IMR-90 (cell line): ENCODE measurements around the gene SLTM. TPM values are rescaled to one million over a fixed set of nuclear protein-coding genes. Genes with fewer than 3 reads are reported as not detected.

Source experiments
- ATAC-seq: fragments of 200-7000 bp; cut with Tn5 transposase; 2 replicates; pipeline ENCODE4 v1.9.1; 2020; ENCODE audit warnings: low read depth, mild to moderate bottlenecking, moderate library complexity
- BruUV-seq: library from RNA; stranded (reverse); fragments of 400-500 nt; replicated peaks from 2 replicates; lab custom pipeline; 2021; lab: Mats Ljungman, UMichigan
- CTCF ChIA-PET: fragments of 300-600 bp; formaldehyde crosslinking; extraction: SDS; loops from one replicate; lab custom pipeline; 2021; ENCODE audit warnings: antibody characterized with exemption; lab: Yijun Ruan, JAX
- POLR2A ChIA-PET: fragments of 300-600 bp; sonication (Branson Sonifier 250); formaldehyde crosslinking; loops from one replicate; lab custom pipeline; 2022; ENCODE audit warnings: antibody characterized with exemption; ENCODE audit not compliant: unreplicated experiment; lab: Charles Lee
- DNase-seq: peaks from one replicate; pipeline ENCODE4 v3.0.0; 2013
- H2AFZ ChIP-seq: replicated peaks from 2 replicates; pipeline ENCODE3; 2013; ENCODE audit warnings: low read length, mild to moderate bottlenecking; ENCODE audit not compliant: poor library complexity
- H2AK5ac ChIP-seq: 2 replicates; pipeline ENCODE4 v1.6.1; 2013; ENCODE audit warnings: low read depth, low read length, inconsistent platforms
- H2AK9ac ChIP-seq: replicated peaks from 2 replicates; pipeline ENCODE3; 2013; ENCODE audit warnings: mild to moderate bottlenecking, low read depth, low read length, moderate library complexity; ENCODE audit not compliant: poor library complexity
- H2BK120ac ChIP-seq: 2 replicates; pipeline ENCODE4 v1.6.1; 2013; ENCODE audit warnings: low read depth, low read length, inconsistent platforms
- H2BK15ac ChIP-seq: 3 replicates; pipeline ENCODE4 v1.6.1; 2013; ENCODE audit warnings: low read depth, low read length, inconsistent platforms
- H2BK20ac ChIP-seq: 2 replicates; pipeline ENCODE4 v1.6.1; 2013; ENCODE audit warnings: low read depth, mild to moderate bottlenecking, inconsistent platforms, low read length, moderate library complexity
- H2BK5ac ChIP-seq: 2 replicates; pipeline ENCODE4 v1.6.1; 2013; ENCODE audit warnings: mild to moderate bottlenecking, low read depth, low read length, inconsistent platforms; ENCODE audit not compliant: poor library complexity, severe bottlenecking
- H3K14ac ChIP-seq: replicated peaks from 2 replicates; pipeline ENCODE4 v1.6.1; 2013; ENCODE audit warnings: low read depth, low read length, inconsistent platforms
- H3K18ac ChIP-seq: 2 replicates; pipeline ENCODE4 v1.6.1; 2013; ENCODE audit warnings: low read depth, low read length, control low read depth
- H3K23ac ChIP-seq: 2 replicates; pipeline ENCODE4 v1.6.1; 2013; ENCODE audit warnings: low read depth, low read length, inconsistent platforms
- H3K27ac ChIP-seq: 2 replicates; pipeline ENCODE4 v1.5.1; 2013; ENCODE audit warnings: mild to moderate bottlenecking, control low read depth, low read length; ENCODE audit not compliant: insufficient read depth
- H3K27me3 ChIP-seq: 2 replicates; pipeline ENCODE4 v1.6.1; 2013; ENCODE audit warnings: low read length; ENCODE audit not compliant: control insufficient read depth, insufficient read depth
- H3K36me3 ChIP-seq: 2 replicates; pipeline ENCODE4 v1.6.1; 2013; ENCODE audit warnings: low read length, mixed read lengths; ENCODE audit not compliant: control insufficient read depth, insufficient read depth
- H3K4ac ChIP-seq: 2 replicates; pipeline ENCODE4 v1.6.1; 2013; ENCODE audit warnings: low read depth, low read length, inconsistent platforms
- H3K4me1 ChIP-seq: 2 replicates; pipeline ENCODE4 v1.6.1; 2013; ENCODE audit warnings: low read length, mixed read lengths; ENCODE audit not compliant: control insufficient read depth, insufficient read depth
- H3K4me2 ChIP-seq: 2 replicates; pipeline ENCODE4 v1.6.1; 2013; ENCODE audit warnings: low read depth, mild to moderate bottlenecking, control low read depth, low read length, moderate library complexity
- H3K4me3 ChIP-seq: 2 replicates; pipeline ENCODE4 v1.5.1; 2013; ENCODE audit warnings: low read depth, mild to moderate bottlenecking, control low read depth, low read length, moderate library complexity; ENCODE audit not compliant: insufficient read depth
- H3K56ac ChIP-seq: 2 replicates; pipeline ENCODE4 v1.6.1; 2013; ENCODE audit warnings: low read length, inconsistent platforms; ENCODE audit not compliant: insufficient read depth; ENCODE audit errors: extremely low read depth
- H3K79me1 ChIP-seq, 2 experiments: 2 replicates each; pipeline ENCODE4 v1.6.1; 2013; ENCODE audit warnings: low read length in 2 of 2, inconsistent platforms in 1 of 2, low read depth in 1 of 2
- H3K9ac ChIP-seq: 2 replicates; pipeline ENCODE4 v1.6.1; 2013; ENCODE audit warnings: low read depth, low read length, control low read depth
- H3K9me1 ChIP-seq: 2 replicates; pipeline ENCODE4 v1.6.1; 2013; ENCODE audit warnings: low read length, inconsistent platforms; ENCODE audit not compliant: insufficient read depth
- H3K9me3 ChIP-seq: 2 replicates; pipeline ENCODE4 v1.6.1; 2013; ENCODE audit warnings: low read length; ENCODE audit not compliant: control insufficient read depth, insufficient read depth
- H4K20me1 ChIP-seq: 2 replicates; pipeline ENCODE4 v1.6.1; 2013; ENCODE audit warnings: low read length, inconsistent platforms; ENCODE audit not compliant: insufficient read depth
- H4K5ac ChIP-seq: 2 replicates; pipeline ENCODE4 v1.6.1; 2013; ENCODE audit warnings: mild to moderate bottlenecking, low read depth, low read length, control low read depth
- H4K8ac ChIP-seq, 2 experiments: 2 replicates each; pipeline ENCODE4 v1.6.1; 2013; ENCODE audit warnings: low read depth in 2 of 2, low read length in 2 of 2, control low read depth in 1 of 2, inconsistent platforms in 1 of 2
- H4K91ac ChIP-seq: 2 replicates; pipeline ENCODE4 v1.6.1; 2013; ENCODE audit warnings: low read depth, low read length, inconsistent platforms; ENCODE audit not compliant: insufficient read depth
- BHLHE40 ChIP-seq: fragments of 150-350 bp; IDR thresholded peaks from 2 replicates; pipeline ENCODE4 v1.6.1; 2016; ENCODE audit warnings: mild to moderate bottlenecking, low read depth, low read length
- CEBPB ChIP-seq: IDR thresholded peaks from 2 replicates; pipeline ENCODE4 v1.6.1; 2012; ENCODE audit warnings: low read depth, low read length, improper control_type of control experiment
- CHD1 ChIP-seq: IDR thresholded peaks from 2 replicates; pipeline ENCODE4 v1.6.1; 2012; ENCODE audit warnings: low read depth, low read length, improper control_type of control experiment
- CTCF ChIP-seq: conservative IDR thresholded peaks from 2 replicates; pipeline ENCODE4 v1.5.1; 2012; ENCODE audit warnings: mild to moderate bottlenecking, low read depth, low read length, improper control_type of control experiment
- ELK1 ChIP-seq: fragments of 150-350 bp; IDR thresholded peaks from 2 replicates; pipeline ENCODE4 v1.6.1; 2016; ENCODE audit warnings: low read depth, mild to moderate bottlenecking, low read length, moderate library complexity, borderline replicate concordance
- FOS ChIP-seq: fragments of 150-350 bp; IDR thresholded peaks from 2 replicates; pipeline ENCODE4 v1.6.1; 2016; ENCODE audit warnings: low read depth, low read length
- MAFK ChIP-seq: IDR thresholded peaks from 2 replicates; pipeline ENCODE4 v1.6.1; 2012; ENCODE audit warnings: low read depth, low read length, improper control_type of control experiment
- MAZ ChIP-seq: IDR thresholded peaks from 2 replicates; pipeline ENCODE4 v1.6.1; 2012; ENCODE audit warnings: low read depth, mild to moderate bottlenecking, low read length, improper control_type of control experiment, moderate library complexity, borderline replicate concordance
- MXI1 ChIP-seq: IDR thresholded peaks from 2 replicates; pipeline ENCODE4 v1.6.1; 2012; ENCODE audit warnings: low read depth, mild to moderate bottlenecking, low read length, moderate library complexity, borderline replicate concordance
- NFE2L2 ChIP-seq: fragments of 150-350 bp; IDR thresholded peaks from 2 replicates; pipeline ENCODE4 v1.6.1; 2016; ENCODE audit warnings: low read depth, mild to moderate bottlenecking, low read length
- POLR2A ChIP-seq: IDR thresholded peaks from 2 replicates; pipeline ENCODE4 v1.6.1; 2012; ENCODE audit warnings: mild to moderate bottlenecking, low read depth, low read length
- RAD21 ChIP-seq: IDR thresholded peaks from 2 replicates; pipeline ENCODE4 v1.6.1; 2012; ENCODE audit warnings: low read length, improper control_type of control experiment
- RCOR1 ChIP-seq: IDR thresholded peaks from 2 replicates; pipeline ENCODE4 v1.6.1; 2012; ENCODE audit warnings: mild to moderate bottlenecking, low read length, improper control_type of control experiment; ENCODE audit not compliant: insufficient replicate concordance
- RFX5 ChIP-seq: IDR thresholded peaks from 2 replicates; pipeline ENCODE4 v1.8.0; 2012; ENCODE audit warnings: low read depth, mild to moderate bottlenecking, low read length, moderate library complexity
- SMC3 ChIP-seq: fragments of 150-350 bp; IDR thresholded peaks from 2 replicates; pipeline ENCODE4 v1.6.1; 2016; ENCODE audit warnings: low read depth, mild to moderate bottlenecking, antibody characterized with exemption, low read length, moderate library complexity
- USF2 ChIP-seq: fragments of 150-350 bp; IDR thresholded peaks from 2 replicates; pipeline ENCODE4 v1.6.1; 2017; ENCODE audit warnings: mild to moderate bottlenecking, antibody characterized with exemption, low read length, low read depth
- dilution Hi-C: fragments of 300-500 bp; cut with HindIII; formaldehyde crosslinking; loops from one replicate; pipeline ENCODE4 v1.14.3; 2018; ENCODE audit warnings: low sequenced_read_pairs; ENCODE audit not compliant: unreplicated experiment
- in situ Hi-C: fragments of 300-500 bp; cut with MboI; formaldehyde crosslinking; loops from 3 replicates; pipeline ENCODE4 v1.14.3; 2019; ENCODE audit warnings: low sequenced_read_pairs, inconsistent platforms, mixed read lengths
- intact Hi-C: fragments of 100-400 bp; cut with micrococcal nuclease; formaldehyde crosslinking; loops from 2 replicates; pipeline ENCODE4 v1.10.0; 2022
- polyA plus RNA-seq, 3 experiments: library from polyadenylated mRNA; depleted of rRNA; stranded (reverse); fragments of >200 nt; gene quantifications; 2 replicates each; pipeline ENCODE4 v1.2.3, GENCODE V29; 2012; ENCODE audit warnings: low replicate concordance in 1 of 3
- total RNA-seq: library from RNA; depleted of rRNA; stranded (reverse); fragments of >200 nt; gene quantifications from 2 replicates; pipeline ENCODE4 v1.2.3, GENCODE V29; 2012

The SLTM gene
- total and polyA plus RNA-seq, 2 of the 4 experiments (the other 2 are of a cell fraction): 36.0 to 57.6 TPM

- BruUV-seq: no TSS peak
- H4K8ac ChIP-seq: no peak overlapping the region
- H3K14ac ChIP-seq: no peak overlapping the region
- no peak overlapping the region for H2AK5ac ChIP-seq
- ATAC-seq (no peak), DNase-seq (peak; percentile 5)
- ChIA-PET CTCF (interaction anchor here (1.0 kb wide), 1 partner anchor 23 kb away, joined by 3 read pairs; no protein-coding TSS in a partner anchor), POLR2A (no interaction called here)
- no peak overlapping the region for H2AFZ ChIP-seq
- H2BK20ac ChIP-seq: no peak overlapping the region
- TF ChIP-seq USF2: no peak
- no peak for TF ChIP-seq CEBPB
- TF ChIP-seq MXI1: no peak
- TF ChIP-seq RAD21: no peak
- TF ChIP-seq POLR2A: no peak
- TF ChIP-seq MAFK: no peak
- no peak for TF ChIP-seq MAZ
- no peak for TF ChIP-seq CHD1
- TF ChIP-seq BHLHE40: no peak
- no peak for TF ChIP-seq RCOR1
- no peak for TF ChIP-seq ELK1
- no peak for TF ChIP-seq NFE2L2
- TF ChIP-seq RFX5: no peak
- no peak for TF ChIP-seq CTCF
- no peak for TF ChIP-seq FOS
- no peak for TF ChIP-seq SMC3
- in situ Hi-C loops (no loop called here), dilution Hi-C loops (no loop called here), intact Hi-C loops (no loop called here)
- H3K36me3 ChIP-seq: peaks cover 19% of the 10 kb centered on the region
- no peak overlapping the region for H4K5ac ChIP-seq
- no peak overlapping the region for H2AK9ac ChIP-seq
- peaks cover 3 to 6% of the 10 kb centered on the region in 2 experiments; a peak in 1 of 4 replicates for H3K79me1 ChIP-seq
- no peaks in the 10 kb centered on the region for H3K27me3 ChIP-seq
- H3K9me1 ChIP-seq: no peaks in the 10 kb centered on the region; the same call in 1 of the 2 replicates
- no peak overlapping the region for H4K91ac ChIP-seq
- H3K23ac ChIP-seq: no peak overlapping the region
- no peak overlapping the region for H2BK120ac ChIP-seq
- peak overlapping the region; percentile 4; the same call in 1 of the 2 replicates for H3K27ac ChIP-seq
- H3K9ac ChIP-seq: no peak overlapping the region
- no peaks in the 10 kb centered on the region for H4K20me1 ChIP-seq
- no peak overlapping the region for H3K4ac ChIP-seq
- no peak overlapping the region for H2BK15ac ChIP-seq
- H3K18ac ChIP-seq: no peak overlapping the region
- H3K56ac ChIP-seq: no peak overlapping the region
- H2BK5ac ChIP-seq: no peak overlapping the region
- no peak overlapping the region for H3K4me3 ChIP-seq
- no peaks in the 10 kb centered on the region for H3K9me3 ChIP-seq
- H3K4me2 ChIP-seq: no peak overlapping the region
- H3K4me1 ChIP-seq: peaks cover 2% of the 10 kb centered on the region; the same call in 1 of the 2 replicates
Measured at GRCh38 chr15:58875343-58875742, 58.1 kb downstream of the SLTM start.
